ENCODE data around the gene TSHB.

TSHB gene

GRCh38 chr1:115029526-115029925 is at the start of gene TSHB:
Gene TSHB (plus strand): TSS chr1:115029826. CDS start chr1:115033363, 3,537 bp downstream.
- ChIA-PET POLR2A (no interaction called here), CTCF (interaction anchor here (1.0 to 1.4 kb wide), 3 partner anchors 8 to 22 kb away, joined by 3 to 4 read pairs (median 3); no protein-coding TSS in a partner anchor)
- Histone ChIP-seq H3K4me3 (ENCODE audit: low read depth, low read length) (no peak within 1 kb of the TSS), H3K9me3 (ENCODE audit: control insufficient read depth, insufficient read depth, low read depth, low read length) (no peaks in the 10 kb centered on the region), H3K27ac (ENCODE audit: extremely low read depth, low read depth, low read length) (no peak within 1 kb of the TSS), H3K36me3 (ENCODE audit: control insufficient read depth in 2 of 2, insufficient read depth in 1 of 2, low read length in 2 of 2) (no peaks in the 10 kb centered on the region), H3K4me1 (ENCODE audit: control insufficient read depth, insufficient read depth, low read length) (no peaks in the 10 kb centered on the region)
- TF ChIP-seq BCL11B (tag by site-specific recombination; IDR thresholded peaks at IDR 0.05; ENCODE audit: low read depth) (no peak), ZNF610 (tag by site-specific recombination; IDR thresholded peaks at IDR 0.05; ENCODE audit: borderline replicate concordance) (no peak), ZNF394 (tag by site-specific recombination; IDR thresholded peaks at IDR 0.05; ENCODE audit: borderline replicate concordance) (no peak), ZBTB10 (tag by site-specific recombination; IDR thresholded peaks at IDR 0.05) (no peak), ZNF501 (tag by site-specific recombination; IDR thresholded peaks at IDR 0.05) (no peak), ZNF404 (tag by site-specific recombination; IDR thresholded peaks at IDR 0.05) (no peak), ZNF140 (tag by site-specific recombination; IDR thresholded peaks at IDR 0.05) (no peak), ZNF571 (tag by site-specific recombination; IDR thresholded peaks at IDR 0.05) (no peak), ZNF324 (tag by site-specific recombination; IDR thresholded peaks at IDR 0.05) (no peak), ZNF121 (tag by site-specific recombination; IDR thresholded peaks at IDR 0.05) (no peak), SP2 (tag by site-specific recombination; IDR thresholded peaks at IDR 0.05) (no peak)

- CTCF ChIA-PET = interaction anchor here (0.7 to 2.4 kb wide), 3 partner anchors 70 to 291 kb away, joined by 3 to 13 read pairs (median 9); no protein-coding TSS in a partner anchor
- Histone ChIP-seq H3K36me3 (ENCODE audit: control insufficient read depth in 2 of 2, insufficient read depth in 1 of 2, low read length in 2 of 2) (no peaks in the 10 kb centered on the region), H3K27ac (ENCODE audit: extremely low read depth, low read depth, low read length) (no peak overlapping the region), H3K9me3 (ENCODE audit: control insufficient read depth, insufficient read depth, low read depth, low read length) (no peaks in the 10 kb centered on the region), H3K4me3 (ENCODE audit: low read depth, low read length) (no peak overlapping the region), H3K4me1 (ENCODE audit: control insufficient read depth, insufficient read depth, low read length) (no peaks in the 10 kb centered on the region)
- POLR2A ChIA-PET = no interaction called here
- peak; percentile 82 for TF ChIP-seq SETDB1 (IDR thresholded peaks at IDR 0.05; ENCODE audit: insufficient read length, low read length)
- no peak for TF ChIP-seq ZBTB48 (tag by site-specific recombination; IDR thresholded peaks at IDR 0.05)
Observed at GRCh38 chr1:114982251-114982650, 47.4 kb upstream of the TSHB start.

- ChIA-PET CTCF (interaction anchor here (1.0 to 1.1 kb wide), 3 partner anchors 67 to 126 kb away, joined by 3 to 4 read pairs (median 4); no protein-coding TSS in a partner anchor), POLR2A (no interaction called here)
- H3K4me3 ChIP-seq (ENCODE audit: low read depth, low read length) = no peak overlapping the region
- no peaks in the 10 kb centered on the region for H3K9me3 ChIP-seq (ENCODE audit: control insufficient read depth, insufficient read depth, low read depth, low read length)
- H3K36me3 ChIP-seq (ENCODE audit: control insufficient read depth in 2 of 2, insufficient read depth in 1 of 2, low read length in 2 of 2) = no peaks in the 10 kb centered on the region
- no peak overlapping the region for H3K27ac ChIP-seq (ENCODE audit: extremely low read depth, low read depth, low read length)
- no peaks in the 10 kb centered on the region for H3K4me1 ChIP-seq (ENCODE audit: control insufficient read depth, insufficient read depth, low read length)
- TF ChIP-seq SP2 (tag by site-specific recombination; IDR thresholded peaks at IDR 0.05) (no peak), ZNF654 (tag by site-specific recombination; IDR thresholded peaks at IDR 0.05; ENCODE audit: low read depth) (no peak), ZNF610 (tag by site-specific recombination; IDR thresholded peaks at IDR 0.05; ENCODE audit: borderline replicate concordance) (no peak), ZNF114 (tag by site-specific recombination; IDR thresholded peaks at IDR 0.05) (no peak), ZIC2 (tag by site-specific recombination; IDR thresholded peaks at IDR 0.05) (no peak), ZNF26 (tag by site-specific recombination; IDR thresholded peaks at IDR 0.05) (no peak), ZNF157 (tag by site-specific recombination; IDR thresholded peaks at IDR 0.05) (no peak), ZSCAN4 (tag by site-specific recombination; IDR thresholded peaks at IDR 0.05) (no peak), KLF7 (tag by site-specific recombination; IDR thresholded peaks at IDR 0.05; ENCODE audit: borderline replicate concordance) (no peak), ZNF280C (tag by site-specific recombination; IDR thresholded peaks at IDR 0.05) (no peak), ZNF18 (tag by site-specific recombination; IDR thresholded peaks at IDR 0.05) (no peak), ZNF366 (tag by site-specific recombination; conservative IDR thresholded peaks at IDR 0.05) (no peak)
Observed at GRCh38 chr1:114986286-114986685, 43.3 kb upstream of the TSHB start.

Data from HEK293 (cell line).